ENCODE data around the gene MED9.

MED9 gene

DNA sequence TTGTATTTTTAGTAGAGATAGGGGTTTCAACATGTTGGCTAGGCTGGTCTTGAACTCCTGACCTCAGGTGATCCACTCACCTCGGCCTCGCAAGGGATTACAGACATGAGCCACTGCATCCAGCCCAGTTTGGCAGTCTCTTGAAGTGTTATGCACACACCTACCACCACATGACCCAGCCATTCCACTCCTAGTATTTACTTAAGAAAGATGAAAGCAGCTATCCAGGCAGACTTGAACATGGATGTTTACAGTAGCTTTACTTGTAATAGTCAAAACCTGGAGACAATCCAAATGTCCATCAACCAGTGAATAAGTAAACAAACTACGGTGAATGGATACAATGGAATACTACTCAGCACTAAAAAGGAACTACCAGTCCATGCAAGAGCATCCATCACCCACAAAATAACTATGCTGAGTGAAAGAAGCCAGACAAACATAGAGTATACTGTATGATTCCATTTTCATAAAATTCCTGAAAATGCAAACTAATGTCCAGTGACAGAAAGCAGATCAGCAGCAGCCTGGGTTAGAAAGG is 57.2 kb downstream of the MED9 start:
- H3K4me3 ChIP-seq (ENCODE audit: low read depth, low read length) = no peak overlapping the region

DNA sequence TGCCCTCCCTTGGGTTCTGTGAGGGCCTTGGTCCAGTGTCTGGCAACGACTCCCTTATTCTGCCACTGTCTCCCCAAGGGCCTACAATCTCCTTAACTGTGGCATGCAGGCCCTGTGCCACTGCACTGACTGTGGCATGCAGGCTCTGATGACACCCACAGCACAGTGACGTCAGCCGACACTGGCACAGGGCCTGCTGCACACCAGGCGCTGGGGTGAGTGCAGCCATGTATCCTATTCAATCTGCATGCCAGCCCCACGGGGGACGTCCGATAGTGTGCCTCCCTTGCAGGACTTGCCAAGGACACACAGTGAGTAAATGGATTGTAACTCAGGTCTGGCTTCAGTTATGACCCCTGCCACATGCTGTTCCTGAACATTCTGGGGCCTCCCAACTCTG is 59.2 kb downstream of the MED9 start:
- H3K4me3 ChIP-seq (ENCODE audit: low read depth, low read length) = no peak overlapping the region

DNA sequence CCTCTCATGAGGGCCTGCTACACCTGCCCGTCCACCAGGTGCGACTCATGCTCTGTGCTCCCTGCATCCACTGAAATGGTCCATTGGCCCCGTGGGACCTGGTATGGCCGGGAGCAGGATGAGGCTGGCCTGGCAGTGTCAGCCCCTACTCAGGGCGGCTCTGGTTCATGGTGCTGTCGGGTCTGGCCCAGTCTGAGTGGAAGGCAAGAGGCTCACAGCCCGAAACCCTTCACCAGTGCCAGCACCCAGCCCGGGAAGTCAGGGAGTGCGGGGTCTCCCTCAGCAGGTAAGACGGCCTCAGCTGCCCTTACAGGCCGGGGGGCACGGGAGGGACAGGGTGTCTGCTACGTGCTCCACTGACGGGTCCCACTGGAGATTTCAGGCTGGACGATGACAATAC is 59.9 kb downstream of the MED9 start:
- no peak overlapping the region for H3K4me3 ChIP-seq (ENCODE audit: low read depth, low read length)

DNA sequence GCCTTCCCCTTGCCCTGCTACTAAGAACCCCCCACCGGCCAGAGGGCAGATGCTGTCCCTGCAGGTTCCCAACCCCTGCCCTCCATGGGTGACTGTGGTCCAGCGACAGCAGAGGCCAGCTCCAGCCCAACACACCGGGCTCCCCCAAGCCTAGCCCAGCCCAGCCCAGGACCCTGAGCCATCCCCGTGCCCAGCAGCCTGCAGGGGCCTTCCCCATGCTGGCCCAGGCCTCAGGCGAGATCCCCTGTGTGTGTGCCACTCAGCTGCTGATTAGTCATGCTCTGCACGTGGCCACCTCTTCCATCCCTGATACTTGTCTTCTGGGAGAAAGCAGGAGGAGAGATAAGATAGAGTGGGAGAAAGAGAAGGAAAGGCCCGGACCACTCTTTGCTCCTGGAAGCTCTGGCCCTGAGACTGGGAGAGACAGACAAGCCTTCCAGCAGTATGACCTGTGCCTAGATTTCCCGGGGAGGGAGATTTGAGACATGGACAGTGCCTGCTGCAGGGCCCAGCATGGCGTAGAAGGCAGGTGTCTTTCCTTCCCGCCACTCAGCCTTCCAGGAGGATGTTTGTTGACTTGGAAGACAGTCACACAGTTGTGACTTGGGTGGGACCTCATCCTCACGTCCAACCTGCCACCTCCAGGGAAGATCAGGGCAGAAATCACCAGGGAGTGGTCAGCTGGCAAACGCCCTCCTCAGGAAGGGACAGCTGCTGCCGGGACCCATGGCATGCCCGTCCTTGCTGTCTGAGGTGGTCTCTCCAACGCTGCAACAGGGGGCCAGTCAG is 60.7 kb downstream of the MED9 start:
- H3K4me3 ChIP-seq (ENCODE audit: low read depth, low read length) = no peak overlapping the region

DNA sequence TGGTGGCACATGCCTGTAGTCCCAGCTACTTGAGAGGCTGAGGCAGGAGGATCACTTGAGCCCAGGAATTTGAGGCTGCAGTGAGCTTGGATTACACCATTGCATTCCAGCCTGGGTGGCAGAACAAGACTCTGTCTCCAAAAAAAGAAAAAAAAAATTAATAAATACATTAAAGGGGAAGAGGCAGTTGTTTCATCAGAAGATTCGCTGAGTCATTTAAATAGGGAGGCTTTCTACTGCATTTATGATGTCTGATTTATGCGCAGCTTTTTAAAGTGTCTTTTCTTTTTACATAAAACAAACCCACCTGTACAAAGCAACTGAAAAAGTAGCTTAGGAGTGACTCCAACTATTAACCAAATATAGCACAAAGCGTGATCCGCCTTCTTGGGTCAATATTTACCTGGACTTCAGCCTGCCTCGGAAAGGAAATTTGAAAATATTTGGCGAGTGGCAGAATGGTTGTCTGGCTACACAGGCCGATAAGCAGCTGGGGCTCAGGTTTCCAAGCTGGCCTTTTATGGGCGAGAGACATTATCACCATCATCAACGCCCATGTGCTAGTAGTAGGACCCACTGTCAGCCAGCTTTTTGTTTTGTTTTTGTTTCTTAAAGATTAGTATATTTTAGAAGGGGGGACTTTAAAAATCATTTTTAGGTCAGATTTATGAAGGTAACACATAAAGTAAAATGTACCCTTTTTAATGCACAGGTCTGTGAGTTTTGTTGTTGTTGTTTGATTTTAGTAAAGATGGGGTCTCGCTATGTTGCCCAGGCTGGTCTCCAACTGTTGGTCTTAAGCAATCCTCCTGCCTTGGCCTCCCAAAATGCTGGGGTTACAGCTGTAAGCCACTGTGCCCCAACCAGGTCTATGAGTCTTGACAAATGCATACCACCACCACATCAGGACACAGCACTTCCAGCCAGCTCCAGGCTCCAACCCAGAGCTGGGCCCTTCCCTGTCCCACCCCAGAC is 61.9 kb downstream of the MED9 start:
- no peak overlapping the region for H3K4me3 ChIP-seq (ENCODE audit: low read depth, low read length)

DNA sequence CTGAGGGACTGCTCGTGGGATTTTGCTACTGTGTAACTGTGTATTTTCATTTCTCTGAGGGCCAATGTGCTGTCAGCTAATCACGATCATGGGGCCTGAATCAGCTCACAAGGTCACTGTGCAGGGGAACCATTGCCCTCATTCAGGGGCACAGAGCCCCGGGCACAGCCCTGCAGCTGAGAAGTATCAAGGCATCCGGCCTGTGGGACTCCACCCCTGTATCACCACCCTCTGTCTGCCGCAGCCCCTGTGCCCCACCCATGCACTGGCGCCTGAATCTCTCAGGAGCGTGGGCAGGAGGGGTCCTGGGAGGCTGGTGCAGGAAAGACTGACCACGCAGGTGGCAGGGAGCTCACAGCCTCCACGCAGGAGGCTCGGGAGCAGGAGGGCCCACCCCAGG is 62.8 kb downstream of the MED9 start:
- no peak overlapping the region for H3K4me3 ChIP-seq (ENCODE audit: low read depth, low read length)

DNA sequence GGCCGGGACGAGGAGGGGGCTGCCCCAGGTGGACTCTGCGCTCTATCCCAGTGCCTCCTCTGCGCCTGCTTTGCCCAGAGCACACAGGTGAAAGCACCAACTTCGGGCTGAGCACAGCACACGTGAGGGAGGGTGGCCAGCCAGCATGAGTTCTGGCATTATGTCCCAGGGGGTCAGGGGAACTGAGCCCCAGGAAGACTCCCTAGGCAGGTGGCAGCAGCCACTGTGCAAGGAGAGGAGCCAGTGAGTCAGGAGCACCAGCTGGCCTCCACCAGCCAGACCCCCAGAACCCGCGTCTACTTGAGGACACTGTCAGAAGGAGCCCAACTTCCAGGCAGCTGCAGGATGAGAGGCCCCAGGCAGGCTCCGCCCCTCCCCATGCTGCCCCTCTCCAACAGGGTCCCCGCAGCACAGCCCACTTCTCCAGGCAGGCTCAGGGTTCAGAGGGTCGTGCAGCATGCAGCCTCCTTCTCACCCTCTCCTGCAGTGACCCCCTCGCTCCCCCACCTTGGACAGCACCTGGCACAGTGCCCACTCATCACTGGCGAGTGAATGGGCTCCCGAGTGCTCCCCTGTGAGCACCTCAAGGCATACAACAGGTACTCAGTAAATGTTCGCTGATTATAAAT is 63.6 kb downstream of the MED9 start:
- no peak overlapping the region for H3K4me3 ChIP-seq (ENCODE audit: low read depth, low read length)

DNA sequence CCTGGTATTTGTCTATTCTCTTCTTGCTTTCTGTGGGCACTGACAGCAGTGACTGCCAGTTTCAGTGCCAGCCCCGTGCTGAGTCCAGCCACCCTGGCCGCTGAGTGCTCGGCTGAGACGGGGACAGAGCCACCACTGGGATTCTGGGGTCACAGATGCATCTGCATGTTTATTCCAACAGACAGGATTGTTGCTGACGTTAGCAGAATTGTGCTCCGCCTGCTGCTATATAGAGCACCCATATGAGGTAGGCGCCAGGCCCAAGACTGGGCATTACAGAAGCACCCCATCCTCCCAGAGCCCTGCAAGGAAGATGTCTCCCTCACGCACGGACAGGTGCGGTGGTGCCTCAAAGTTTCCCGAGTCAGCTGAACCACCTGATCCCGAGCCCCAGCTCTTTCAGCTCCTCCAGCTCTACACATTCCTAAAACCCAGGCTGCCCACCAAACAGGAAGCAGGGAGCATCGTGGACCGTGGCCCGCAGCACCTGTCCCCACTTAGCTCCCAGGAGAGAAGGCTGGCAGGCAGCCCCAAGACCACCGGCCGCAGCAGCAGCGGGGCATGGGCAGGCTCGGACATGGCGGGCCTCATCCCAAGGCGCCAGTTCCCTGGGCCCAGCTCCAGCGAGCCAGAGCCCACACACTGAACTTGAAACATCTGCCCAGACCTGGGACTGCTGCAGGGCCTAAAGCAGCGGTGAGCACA is 64.3 kb downstream of the MED9 start:
- H3K4me3 ChIP-seq (ENCODE audit: low read depth, low read length) = no peak overlapping the region

DNA sequence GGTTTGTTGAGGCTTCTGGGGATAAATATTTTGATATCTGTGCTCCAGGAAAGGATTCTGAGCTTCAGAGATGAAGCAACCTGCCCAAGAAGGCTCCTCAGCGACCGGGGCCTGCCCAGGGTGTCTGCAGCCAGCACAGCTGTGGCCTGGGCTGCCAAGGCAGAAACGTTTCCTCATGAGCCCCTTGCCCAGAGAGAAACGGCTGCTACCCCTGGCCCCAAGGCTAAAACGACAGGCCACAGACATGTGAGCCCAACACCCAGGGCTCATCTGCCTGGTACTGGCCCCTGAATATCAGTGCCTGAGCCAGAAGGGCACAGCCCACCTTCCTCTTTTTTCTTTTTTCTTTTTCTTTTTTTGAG is 64.8 kb downstream of the MED9 start:
- no peak overlapping the region for H3K4me3 ChIP-seq (ENCODE audit: low read depth, low read length)
